ENCODE data around the gene NEK1.

The NEK1 gene

GRCh38 chr4:169372791-169373190 is 239.6 kb downstream of the NEK1 start:
- Histone ChIP-seq H4K20me1 (ENCODE audit: insufficient read depth, low read length) (no peaks in the 10 kb centered on the region), H2AFZ (ENCODE audit: low read depth, low read length) (no peak overlapping the region), H3K27ac (ENCODE audit: low read length) (no peak overlapping the region), H3K4me2 (ENCODE audit: insufficient read depth, low read length) (no peak overlapping the region), H3K27me3 (ENCODE audit: insufficient read depth, low read length, poor library complexity) (no peaks in the 10 kb centered on the region), H3K9me3 (ENCODE audit: insufficient read depth, low read length, severe bottlenecking) (peaks cover 11% of the 10 kb centered on the region), H3K79me2 (ENCODE audit: insufficient read depth, low read length) (no peaks in the 10 kb centered on the region), H3K9ac (ENCODE audit: low read depth, low read length) (no peak overlapping the region), H3K4me1 (ENCODE audit: insufficient read depth, low read length) (no peaks in the 10 kb centered on the region), H3K36me3 (ENCODE audit: insufficient read depth, low read length) (no peaks in the 10 kb centered on the region), H3K4me3 (ENCODE audit: low read depth in 1 of 2, low read length in 2 of 2) (no peak overlapping the region)
- TF ChIP-seq EZH2 (IDR thresholded peaks at IDR 0.05; ENCODE audit: borderline replicate concordance, low read depth, low read length, severe bottlenecking), result no peak
- no peak for TF ChIP-seq CTCF (IDR thresholded peaks at IDR 0.05; ENCODE audit: borderline replicate concordance, extremely low read depth, low read length, poor library complexity, severe bottlenecking)
- ATAC-seq (ENCODE audit: insufficient read depth, low read depth) (no peak), DNase-seq (no peak)

- DNase-seq, result no peak
- Histone ChIP-seq H3K79me2 (ENCODE audit: insufficient read depth, low read length) (no peaks in the 10 kb centered on the region), H3K27ac (ENCODE audit: low read length) (no peak overlapping the region), H3K4me1 (ENCODE audit: insufficient read depth, low read length) (no peaks in the 10 kb centered on the region), H3K9me3 (ENCODE audit: insufficient read depth, low read length, severe bottlenecking) (no peaks in the 10 kb centered on the region), H2AFZ (ENCODE audit: low read depth, low read length) (no peak overlapping the region), H3K36me3 (ENCODE audit: insufficient read depth, low read length) (no peaks in the 10 kb centered on the region), H3K9ac (ENCODE audit: low read depth, low read length) (no peak overlapping the region), H3K4me3 (ENCODE audit: low read depth in 1 of 2, low read length in 2 of 2) (no peak overlapping the region), H3K27me3 (ENCODE audit: insufficient read depth, low read length, poor library complexity) (no peaks in the 10 kb centered on the region), H3K4me2 (ENCODE audit: insufficient read depth, low read length) (no peak overlapping the region), H4K20me1 (ENCODE audit: insufficient read depth, low read length) (no peaks in the 10 kb centered on the region)
- TF ChIP-seq CTCF (IDR thresholded peaks at IDR 0.05; ENCODE audit: borderline replicate concordance, extremely low read depth, low read length, poor library complexity, severe bottlenecking), result no peak
- no peak for TF ChIP-seq EZH2 (IDR thresholded peaks at IDR 0.05; ENCODE audit: borderline replicate concordance, low read depth, low read length, severe bottlenecking)
- no peak for ATAC-seq (ENCODE audit: insufficient read depth, low read depth)
These were observed 242.7 kb downstream of the NEK1 start for GRCh38 chr4:169369634-169370033.

- Histone ChIP-seq H3K9me3 (ENCODE audit: insufficient read depth, low read length, severe bottlenecking) (no peaks in the 10 kb centered on the region), H3K36me3 (ENCODE audit: insufficient read depth, low read length) (no peaks in the 10 kb centered on the region), H3K4me2 (ENCODE audit: insufficient read depth, low read length) (no peak overlapping the region), H3K27me3 (ENCODE audit: insufficient read depth, low read length, poor library complexity) (no peaks in the 10 kb centered on the region), H3K4me1 (ENCODE audit: insufficient read depth, low read length) (no peaks in the 10 kb centered on the region), H3K27ac (ENCODE audit: low read length) (no peak overlapping the region), H4K20me1 (ENCODE audit: insufficient read depth, low read length) (no peaks in the 10 kb centered on the region), H2AFZ (ENCODE audit: low read depth, low read length) (no peak overlapping the region), H3K4me3 (ENCODE audit: low read depth in 1 of 2, low read length in 2 of 2) (no peak overlapping the region), H3K9ac (ENCODE audit: low read depth, low read length) (no peak overlapping the region), H3K79me2 (ENCODE audit: insufficient read depth, low read length) (no peaks in the 10 kb centered on the region)
- TF ChIP-seq EZH2 (IDR thresholded peaks at IDR 0.05; ENCODE audit: borderline replicate concordance, low read depth, low read length, severe bottlenecking) (no peak), CTCF (IDR thresholded peaks at IDR 0.05; ENCODE audit: borderline replicate concordance, extremely low read depth, low read length, poor library complexity, severe bottlenecking) (no peak)
- no peak for ATAC-seq (ENCODE audit: insufficient read depth, low read depth)
- no peak for DNase-seq
These were observed 244.6 kb downstream of the NEK1 start for GRCh38 chr4:169367826-169368225.

- H3K36me3 ChIP-seq (ENCODE audit: insufficient read depth, low read length), result no peaks in the 10 kb centered on the region
- no peaks in the 10 kb centered on the region for H4K20me1 ChIP-seq (ENCODE audit: insufficient read depth, low read length)
- no peak overlapping the region for H2AFZ ChIP-seq (ENCODE audit: low read depth, low read length)
- H3K79me2 ChIP-seq (ENCODE audit: insufficient read depth, low read length), result no peaks in the 10 kb centered on the region
- no peak overlapping the region for H3K4me3 ChIP-seq (ENCODE audit: low read depth in 1 of 2, low read length in 2 of 2)
- TF ChIP-seq CTCF (IDR thresholded peaks at IDR 0.05; ENCODE audit: borderline replicate concordance, extremely low read depth, low read length, poor library complexity, severe bottlenecking), result no peak
- no peak for TF ChIP-seq EZH2 (IDR thresholded peaks at IDR 0.05; ENCODE audit: borderline replicate concordance, low read depth, low read length, severe bottlenecking)
- no peak overlapping the region for H3K4me2 ChIP-seq (ENCODE audit: insufficient read depth, low read length)
- no peaks in the 10 kb centered on the region for H3K27me3 ChIP-seq (ENCODE audit: insufficient read depth, low read length, poor library complexity)
- ATAC-seq (ENCODE audit: insufficient read depth, low read depth) (no peak), DNase-seq (no peak)
- no peaks in the 10 kb centered on the region for H3K9me3 ChIP-seq (ENCODE audit: insufficient read depth, low read length, severe bottlenecking)
- H3K9ac ChIP-seq (ENCODE audit: low read depth, low read length), result no peak overlapping the region
- H3K4me1 ChIP-seq (ENCODE audit: insufficient read depth, low read length), result no peaks in the 10 kb centered on the region
- H3K27ac ChIP-seq (ENCODE audit: low read length), result no peak overlapping the region
These were observed 245.6 kb downstream of the NEK1 start for GRCh38 chr4:169366821-169367220.
